GM15510 (cell line): ENCODE data around the gene GLT6D1.

ENCODE experiments used
- POLR2A ChIP-seq: IDR thresholded peaks from 3 replicates; pipeline ENCODE4 v1.6.1; 2011; ENCODE audit warnings: borderline replicate concordance; ENCODE audit not compliant: insufficient read length; ENCODE audit errors: extremely low read depth

The GLT6D1 gene, protein sequence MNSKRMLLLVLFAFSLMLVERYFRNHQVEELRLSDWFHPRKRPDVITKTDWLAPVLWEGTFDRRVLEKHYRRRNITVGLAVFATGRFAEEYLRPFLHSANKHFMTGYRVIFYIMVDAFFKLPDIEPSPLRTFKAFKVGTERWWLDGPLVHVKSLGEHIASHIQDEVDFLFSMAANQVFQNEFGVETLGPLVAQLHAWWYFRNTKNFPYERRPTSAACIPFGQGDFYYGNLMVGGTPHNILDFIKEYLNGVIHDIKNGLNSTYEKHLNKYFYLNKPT

DNA sequence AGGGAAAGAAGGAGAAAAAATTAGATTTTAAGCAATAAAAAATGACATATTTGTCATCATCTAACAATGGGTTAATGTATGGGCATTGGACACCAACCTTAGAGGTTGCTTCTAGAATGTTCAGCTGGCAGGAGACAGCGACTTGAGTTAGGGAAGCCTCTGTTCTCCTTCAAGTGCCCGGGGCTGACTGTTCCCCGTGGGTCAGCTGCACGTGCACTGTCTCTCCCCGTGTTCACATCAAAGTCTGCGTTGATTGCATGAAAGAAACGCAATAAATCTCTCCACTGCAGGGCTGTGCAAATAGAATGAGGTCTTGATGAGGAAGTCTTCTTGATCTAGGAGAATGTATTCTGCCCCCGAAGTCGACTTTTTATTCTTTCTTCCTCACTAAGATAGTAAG is at the start of gene GLT6D1:
Gene GLT6D1 (minus strand): TSS at position 345 of the 400 bp plus-strand sequence. CDS start 353 bp downstream, outside the sequence.
- no peak for TF ChIP-seq POLR2A

DNA sequence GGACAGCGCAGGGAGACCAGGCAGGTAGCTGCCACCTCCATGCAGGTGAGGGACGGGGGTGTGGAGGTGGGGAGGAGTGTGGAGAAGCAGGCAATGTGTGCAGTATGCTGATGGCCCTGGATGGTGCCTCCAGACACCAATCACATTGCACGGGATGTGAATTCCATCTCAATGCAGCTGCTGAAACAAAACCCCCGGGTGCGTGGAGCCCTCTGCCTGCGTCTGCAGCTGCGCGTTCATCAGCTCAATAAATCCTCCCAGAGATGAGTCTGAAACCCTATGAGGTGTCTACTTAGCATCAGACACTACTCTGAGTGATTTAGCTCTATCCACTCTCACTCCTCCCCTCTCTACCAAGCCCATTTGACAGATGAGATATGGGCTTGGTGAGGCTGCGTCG is 49.7 kb upstream of the GLT6D1 start:
- no peak for TF ChIP-seq POLR2A

DNA sequence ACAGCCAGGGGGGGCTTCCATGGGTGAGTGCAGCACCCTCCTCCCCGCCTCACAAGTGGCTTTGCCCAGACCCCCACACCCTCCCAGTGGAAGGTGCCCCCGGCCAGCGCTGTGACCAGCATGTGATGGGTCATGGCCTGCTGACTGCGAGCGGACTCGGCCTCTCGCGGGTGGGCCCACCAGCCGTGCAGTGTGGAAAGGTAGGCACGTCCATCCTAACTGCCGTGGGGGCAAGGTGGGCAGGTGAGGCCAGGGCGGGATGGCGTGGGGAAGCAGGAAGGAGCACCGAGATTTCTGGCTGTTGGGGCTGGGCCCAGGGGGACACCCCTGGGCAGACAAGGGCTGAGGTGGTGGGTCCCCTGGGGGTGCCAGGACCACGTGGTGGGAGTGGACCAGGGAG is 47.9 kb upstream of the GLT6D1 start:
- no peak for TF ChIP-seq POLR2A

DNA sequence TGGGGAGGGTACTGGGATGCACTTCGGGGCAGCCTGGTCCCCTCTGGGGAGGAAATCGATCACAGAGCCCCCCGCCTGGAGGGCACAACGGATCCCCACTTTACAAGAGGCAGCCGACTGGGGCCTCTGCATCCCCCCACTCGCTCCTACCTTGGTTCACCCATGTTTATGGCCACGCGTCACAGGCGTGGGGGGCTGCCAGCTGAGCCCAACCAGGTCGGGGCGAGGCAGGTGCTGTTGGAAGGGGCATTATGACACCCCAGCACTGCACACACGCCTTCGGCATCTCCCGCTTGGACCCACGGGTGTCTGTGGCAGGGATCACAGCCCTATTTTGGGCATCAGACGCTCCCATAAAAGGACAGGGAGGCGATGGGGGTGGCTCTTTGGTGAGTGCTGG is 45.4 kb upstream of the GLT6D1 start:
- TF ChIP-seq POLR2A: no peak

DNA sequence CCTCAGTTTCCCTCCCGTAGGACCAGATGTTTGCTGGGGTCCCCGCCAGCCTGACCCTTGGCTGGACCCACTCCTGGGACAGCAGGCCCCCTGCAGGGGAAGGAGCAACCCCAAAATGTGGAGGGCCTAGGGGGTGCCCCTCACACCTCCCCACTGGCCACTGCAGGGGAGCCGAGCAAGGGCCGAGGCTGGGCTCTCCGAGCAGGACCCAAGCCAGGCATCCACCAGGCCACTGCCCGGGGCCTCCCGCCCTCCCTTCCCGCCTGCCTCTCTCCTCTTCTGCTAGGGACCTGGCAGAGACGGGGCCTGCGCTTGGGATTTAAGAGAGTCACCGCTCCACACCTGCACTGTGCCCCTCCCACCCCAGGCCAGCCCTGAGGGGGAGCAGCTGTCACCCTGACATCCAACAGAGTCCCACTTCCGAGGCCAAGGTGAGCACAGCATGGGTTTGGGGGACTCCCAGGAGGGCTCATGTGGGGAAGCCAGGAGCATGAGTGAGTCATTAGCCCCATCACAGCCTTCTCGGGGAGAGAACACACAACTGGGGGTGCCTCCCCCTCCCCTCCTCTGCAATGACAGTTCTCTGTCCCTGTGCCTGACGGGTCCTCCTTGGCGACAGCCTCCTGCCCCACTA is 44.2 kb upstream of the GLT6D1 start:
- TF ChIP-seq POLR2A: no peak

DNA sequence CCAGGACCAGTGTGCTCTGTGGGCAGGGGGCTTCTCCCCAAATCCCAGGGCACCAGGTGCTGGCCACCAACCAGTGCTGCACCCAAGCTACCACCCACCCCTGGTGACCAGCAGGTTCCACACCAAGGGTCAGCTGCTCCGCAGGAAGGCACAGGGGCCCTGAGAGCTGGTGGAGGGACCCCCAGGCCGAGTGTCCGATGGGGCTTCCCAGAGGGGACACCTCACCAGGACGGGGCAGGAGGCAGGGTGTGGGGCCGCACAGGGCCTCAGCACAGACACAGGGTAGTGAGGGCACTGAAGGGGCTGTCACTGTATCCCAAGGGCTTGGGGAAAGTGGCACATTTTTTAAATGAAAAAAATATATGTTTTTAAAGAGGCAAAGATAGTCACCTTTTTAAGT is 41.8 kb upstream of the GLT6D1 start:
- no peak for TF ChIP-seq POLR2A

DNA sequence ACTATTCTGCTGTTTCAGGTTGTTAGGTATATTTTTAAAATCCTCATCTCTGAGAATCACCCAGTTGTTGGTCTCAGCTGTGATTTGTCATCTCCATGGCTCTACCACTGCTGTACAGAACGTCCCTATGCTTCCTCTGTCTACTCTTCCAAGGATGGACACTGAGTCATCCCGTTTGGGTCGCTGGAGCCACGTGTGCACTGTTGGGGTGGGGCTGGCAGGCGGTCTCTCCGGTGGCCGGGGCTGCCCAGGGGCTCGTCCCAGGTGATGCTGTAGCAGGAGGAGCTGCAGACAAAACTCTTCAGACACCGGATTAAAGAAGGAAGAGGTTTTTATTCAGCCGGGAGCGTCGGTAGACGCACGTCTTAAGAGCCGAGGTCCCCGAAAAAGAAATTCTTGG is 40.7 kb upstream of the GLT6D1 start:
- no peak for TF ChIP-seq POLR2A

DNA sequence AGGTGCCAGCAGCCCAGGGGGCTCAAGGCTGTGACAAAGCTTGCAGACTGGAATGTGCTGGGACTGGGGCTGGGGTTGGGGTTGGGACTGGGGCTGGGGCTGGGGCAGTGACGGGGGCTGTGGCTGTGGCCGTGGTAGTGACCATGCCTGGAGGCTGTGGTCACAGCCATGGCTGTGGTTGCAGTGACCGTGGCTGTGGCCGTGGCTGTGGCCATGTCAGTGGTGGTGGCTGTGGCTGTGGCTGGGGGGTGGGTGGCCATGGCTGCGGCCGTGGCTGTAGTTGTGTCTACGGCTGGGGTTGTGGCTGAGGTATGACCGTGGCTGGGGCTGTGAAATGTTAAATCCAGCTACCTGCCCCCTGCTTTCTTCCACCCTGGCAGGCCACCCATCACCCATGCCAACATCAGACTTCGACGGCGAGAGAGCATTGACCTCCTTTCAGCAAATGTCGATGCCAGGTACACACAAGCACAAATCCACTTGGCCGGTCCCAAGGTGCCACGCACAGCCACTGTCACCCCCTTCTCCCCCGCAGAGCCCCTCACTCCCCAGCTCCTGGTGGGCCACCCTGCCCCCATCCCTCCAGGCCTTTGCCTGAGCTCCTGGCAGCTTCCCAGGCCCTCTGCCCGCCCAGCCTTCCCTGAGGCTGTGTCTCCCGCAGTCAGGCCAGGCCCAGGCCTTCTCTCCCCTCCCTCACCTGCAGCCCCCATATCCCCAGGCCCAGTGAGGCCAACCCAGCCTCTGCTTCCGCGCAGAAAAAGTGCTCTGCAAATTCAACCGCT is 39.1 kb upstream of the GLT6D1 start:
- TF ChIP-seq POLR2A: no peak

DNA sequence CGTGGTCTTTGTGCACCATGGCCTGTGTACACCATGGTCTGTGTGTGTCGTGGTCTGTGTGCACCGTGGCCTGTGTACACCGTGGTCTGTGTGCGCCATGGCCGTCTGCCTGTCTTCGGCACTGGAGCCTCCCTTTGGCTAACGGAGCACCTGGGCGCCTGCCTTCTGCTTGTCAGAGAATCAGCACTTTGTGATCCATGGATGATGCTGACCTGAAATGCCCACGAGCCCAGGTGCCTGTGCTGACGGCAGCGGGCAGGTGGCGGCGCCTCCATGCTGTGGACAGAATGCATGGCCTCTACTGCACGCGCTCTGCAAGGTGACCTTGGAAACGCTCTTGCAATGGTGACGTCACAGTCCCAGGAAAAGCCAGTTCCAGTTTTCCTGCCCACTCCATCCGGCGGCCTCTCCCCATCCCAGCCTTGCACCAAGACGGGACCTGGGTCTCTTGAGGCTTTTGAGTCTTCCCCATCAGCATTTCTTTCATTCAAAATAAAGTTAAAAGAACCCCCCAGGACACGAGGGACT is 38.4 kb upstream of the GLT6D1 start:
- no peak for TF ChIP-seq POLR2A

DNA sequence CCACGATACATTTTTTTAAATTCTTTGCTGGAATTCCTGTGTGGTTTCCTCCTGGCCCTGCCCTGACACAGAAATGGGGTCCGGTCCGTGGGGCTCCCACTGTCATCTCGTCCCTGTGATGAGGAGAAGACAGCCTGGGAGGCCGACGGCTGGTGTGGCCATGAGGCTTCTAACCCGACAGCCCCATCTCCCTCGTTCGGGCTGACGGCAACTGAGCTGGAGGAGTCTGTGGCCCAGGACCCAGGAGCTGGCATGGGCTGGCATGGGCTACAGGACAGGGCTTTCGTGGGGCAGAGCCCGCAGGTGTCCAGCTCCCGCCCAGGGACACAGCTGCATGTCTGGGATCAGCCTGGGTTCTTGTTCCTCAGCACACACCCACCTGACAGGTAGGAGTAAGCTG is 37.6 kb upstream of the GLT6D1 start:
- no peak for TF ChIP-seq POLR2A

DNA sequence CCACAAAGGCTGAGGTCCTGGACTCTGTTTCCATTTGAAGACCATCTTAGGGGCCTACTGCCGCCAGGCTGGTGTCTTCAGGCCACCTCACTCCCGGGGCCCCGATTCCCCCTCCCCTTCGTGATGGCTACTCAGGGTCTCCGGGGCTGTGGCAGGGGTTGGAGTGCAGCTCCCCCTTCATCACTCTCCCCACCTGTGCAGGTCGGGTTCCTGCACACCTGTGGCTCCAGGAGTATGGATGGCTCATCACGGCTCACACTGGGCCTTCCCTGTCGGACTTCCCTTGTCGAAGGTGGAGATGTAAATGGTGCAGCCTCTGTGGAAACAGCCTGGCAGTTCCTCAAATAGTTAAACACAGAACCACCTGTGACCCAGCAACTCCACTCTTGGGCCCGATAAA is 35.6 kb upstream of the GLT6D1 start:
- no peak for TF ChIP-seq POLR2A

DNA sequence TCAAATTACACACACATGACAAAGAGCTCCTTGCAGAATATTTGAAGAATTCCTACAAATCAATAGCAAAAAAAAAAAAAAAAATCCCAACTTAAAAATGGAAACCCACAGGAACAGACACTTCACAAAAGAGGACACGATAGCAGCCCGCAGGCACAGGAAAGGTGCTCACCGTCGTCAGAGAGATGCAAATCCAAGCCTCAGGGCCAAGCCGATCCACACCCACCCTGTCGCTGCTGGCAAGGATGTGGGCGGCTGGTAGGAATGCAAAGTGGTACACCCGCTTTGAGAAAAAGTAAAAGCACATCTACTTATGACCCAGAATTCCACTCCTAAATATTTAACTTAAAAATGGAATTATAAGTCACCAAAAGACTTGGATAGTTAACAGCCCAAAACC is 34.6 kb upstream of the GLT6D1 start:
- no peak for TF ChIP-seq POLR2A

DNA sequence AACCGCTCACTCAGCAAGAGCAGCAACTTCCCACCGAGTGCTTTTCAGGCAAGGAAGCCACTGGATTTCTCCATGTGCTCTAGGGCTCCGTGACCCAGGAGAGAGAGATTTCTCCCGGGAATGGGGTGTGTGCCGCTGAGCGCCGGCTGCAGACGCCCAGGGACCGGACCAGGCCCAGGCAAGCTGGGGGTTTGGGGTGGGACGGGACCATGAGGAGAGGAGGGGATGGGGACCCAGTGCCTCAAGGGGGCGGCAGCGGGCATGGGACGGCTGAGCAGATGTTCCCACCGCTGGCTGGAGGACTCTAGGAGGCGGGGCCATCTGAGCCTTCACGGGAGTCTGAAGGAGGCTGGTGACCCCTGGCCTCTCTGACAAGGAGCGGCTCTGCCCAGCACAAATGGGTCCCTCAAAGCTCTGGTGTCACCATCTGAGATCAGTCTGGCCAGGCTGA is 32.3 kb upstream of the GLT6D1 start:
- no peak for TF ChIP-seq POLR2A

DNA sequence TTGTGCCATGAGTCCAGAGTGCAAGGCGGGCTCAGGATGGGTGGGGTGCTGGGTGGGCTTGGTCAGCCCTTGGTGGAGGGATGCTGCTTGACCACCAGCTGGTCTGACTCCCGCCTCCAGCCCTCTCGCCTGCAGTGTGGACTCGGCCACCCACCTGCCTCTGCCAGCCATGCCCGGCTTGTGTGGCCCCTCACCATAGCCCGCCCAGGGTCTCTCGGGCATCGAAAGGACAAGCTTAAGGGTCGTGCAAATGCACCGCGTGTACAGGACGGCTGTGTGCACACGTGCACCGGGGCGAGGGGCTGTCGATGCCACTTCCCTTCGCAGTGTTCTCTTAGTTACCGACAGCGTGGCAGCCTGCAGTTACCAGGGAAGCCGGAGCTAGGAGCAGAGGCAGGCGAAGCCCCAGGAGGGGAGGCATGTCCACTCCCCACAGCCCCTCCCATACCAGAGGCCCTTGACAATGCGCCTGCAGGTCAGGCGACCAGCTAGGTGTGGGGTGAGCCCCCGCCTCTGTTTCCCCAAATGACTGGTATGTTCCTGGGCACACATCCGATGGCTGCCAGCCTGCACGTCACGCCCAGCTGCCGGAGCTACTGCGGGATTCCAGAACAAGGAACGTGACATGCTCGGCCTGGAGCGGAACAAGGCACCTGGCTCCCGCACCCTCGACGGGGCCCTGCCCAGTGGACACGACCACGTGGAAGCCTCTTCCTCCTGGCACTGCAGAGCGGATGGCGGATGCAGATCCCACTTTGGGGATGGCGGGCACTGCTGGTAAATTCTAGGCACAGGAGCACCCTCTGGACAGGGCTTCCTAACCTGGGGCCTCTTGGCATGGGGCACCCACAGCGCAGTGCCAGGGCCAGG is 31.6 kb upstream of the GLT6D1 start:
- TF ChIP-seq POLR2A: no peak
